GM12891 (cell line): ENCODE results near the gene SLC17A5.

Experiments used
- POLR2A ChIP-seq: IDR thresholded peaks from 2 replicates; pipeline ENCODE4 v1.6.1; 2011; ENCODE audit warnings: low read depth, low read length, control low read depth
- POLR2AphosphoS5 ChIP-seq: IDR thresholded peaks from 2 replicates; pipeline ENCODE4 v1.6.1; 2011; ENCODE audit warnings: low read depth, low read length, control low read depth
- POU2F2 ChIP-seq: IDR thresholded peaks from 2 replicates; pipeline ENCODE4 v1.6.1; 2011; ENCODE audit warnings: low read depth, mild to moderate bottlenecking, control low read depth, low read length, moderate library complexity
- SPI1 ChIP-seq: IDR thresholded peaks from 2 replicates; pipeline ENCODE4 v1.6.1; 2011; ENCODE audit warnings: low read depth, low read length, control low read depth
- TAF1 ChIP-seq: IDR thresholded peaks from 2 replicates; pipeline ENCODE4 v1.6.1; 2011; ENCODE audit warnings: low read depth, low read length, control low read depth

GRCh38 chr6:73649783-73650182 lies 4.0 kb downstream of the SLC17A5 start:
- TF ChIP-seq TAF1 (no peak), POLR2A (no peak), POLR2AphosphoS5 (no peak), SPI1 (no peak), POU2F2 (no peak)
